ENCODE measurements around the gene ATP1B2.
A peak's percentile ranks its signal among the peaks of the same experiment; 100 is the strongest.
"Not testable (repeated sequence)": the region's sequence is repeated elsewhere in the genome, so short reads cannot be mapped to it uniquely, and the experiment has no call there.

ATP1B2 gene

DNA sequence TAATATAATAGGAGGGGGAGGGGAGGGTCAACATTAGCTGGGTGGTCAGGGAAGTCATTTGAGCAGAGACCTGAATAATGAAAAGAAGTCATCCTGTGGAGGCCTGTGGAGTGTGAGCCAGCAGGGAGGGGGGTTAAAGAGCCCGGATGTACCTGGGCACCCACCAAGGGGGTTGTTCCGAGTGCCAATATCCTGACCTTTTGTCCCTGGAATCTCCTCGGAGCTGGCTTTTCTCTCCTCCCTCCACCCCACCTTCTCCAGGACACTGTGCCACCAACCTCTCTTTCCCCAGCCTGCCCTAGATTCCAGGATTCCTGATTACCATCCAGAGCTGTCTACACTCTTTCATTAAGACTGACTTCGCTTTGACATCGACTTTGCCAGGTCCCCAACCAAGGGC lies 14.6 kb upstream of the ATP1B2 start:
- FAIRE-seq = no peak

DNA sequence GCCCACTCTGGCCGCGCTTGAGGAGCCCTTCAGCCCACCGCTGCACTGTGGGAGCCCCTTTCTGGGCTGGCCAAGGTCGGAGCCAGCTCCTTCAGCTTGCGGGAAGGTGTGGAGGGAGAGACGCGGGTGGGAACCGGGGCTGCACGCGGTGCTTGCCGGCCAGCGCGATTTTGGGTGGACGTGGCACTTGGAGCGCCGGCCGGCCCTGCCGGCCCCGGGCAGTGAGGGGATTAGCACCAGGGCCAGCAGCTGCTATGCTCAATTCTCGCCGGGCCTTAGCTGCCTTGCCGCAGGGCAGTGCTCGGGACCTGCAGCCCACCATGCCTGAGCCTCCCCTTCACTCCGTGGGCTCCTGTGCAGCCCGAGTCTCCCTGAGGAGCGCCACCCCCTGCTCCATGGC lies 9.9 kb upstream of the ATP1B2 start:
- FAIRE-seq = no peak

DNA sequence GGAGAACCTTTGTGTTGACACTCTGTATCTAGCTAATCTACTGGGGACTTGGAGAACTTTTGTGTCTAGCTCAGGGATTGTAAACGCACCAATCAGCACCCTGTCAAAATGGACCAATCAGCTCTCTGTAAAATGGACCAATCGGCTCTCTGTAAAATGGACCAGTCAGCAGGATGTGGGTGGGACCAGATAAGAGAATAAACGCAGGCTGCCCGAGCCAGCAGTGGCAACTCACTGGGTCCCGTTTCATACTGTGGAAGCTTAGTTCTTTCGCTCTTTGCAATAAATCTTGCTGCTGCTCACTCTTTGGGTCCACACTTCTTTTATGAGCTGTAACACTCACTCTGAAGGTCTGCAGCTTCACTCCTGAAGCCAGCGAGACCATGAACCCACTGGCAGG lies 9.1 kb upstream of the ATP1B2 start:
- FAIRE-seq = not testable (repeated sequence)

DNA sequence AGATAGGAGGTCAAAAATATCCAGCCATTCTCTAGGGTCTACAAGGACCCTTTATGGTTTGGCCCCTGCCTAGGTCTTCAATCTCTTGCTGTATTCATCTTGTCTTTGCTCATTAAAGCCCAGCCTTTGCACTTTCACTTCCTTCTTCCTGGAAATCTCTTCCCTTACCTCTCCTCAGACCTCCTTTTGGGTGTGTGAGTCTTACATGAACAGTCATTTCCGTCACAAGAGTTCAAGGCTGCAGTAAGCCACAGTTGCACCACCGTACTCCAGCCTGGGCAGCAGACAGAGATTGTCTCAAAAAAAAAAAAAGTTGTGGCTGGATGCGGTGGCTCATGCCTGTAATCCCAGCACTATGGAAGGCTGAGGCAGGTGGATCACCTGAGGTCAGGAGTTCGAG lies 6.0 kb upstream of the ATP1B2 start:
- FAIRE-seq = no peak

DNA sequence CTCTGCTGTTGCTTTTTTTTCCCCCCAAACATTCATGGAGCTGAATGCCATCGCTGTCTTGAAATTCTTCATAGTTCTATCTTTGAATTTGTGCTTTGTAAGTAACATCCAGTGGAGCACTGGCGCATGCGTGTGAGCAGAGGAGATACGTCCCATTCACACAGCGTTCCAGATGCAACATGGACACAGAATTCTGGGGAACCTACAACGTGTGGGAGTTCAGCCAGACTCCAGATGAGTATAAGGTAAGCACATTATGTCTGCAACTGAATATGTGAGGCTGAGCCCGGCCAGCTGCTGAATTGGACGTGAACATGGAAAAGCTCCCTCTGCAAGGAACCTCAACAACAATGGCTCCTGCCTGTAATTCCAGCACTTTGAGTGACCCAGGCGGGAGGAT lies 4.3 kb upstream of the ATP1B2 start:
- no peak for FAIRE-seq

DNA sequence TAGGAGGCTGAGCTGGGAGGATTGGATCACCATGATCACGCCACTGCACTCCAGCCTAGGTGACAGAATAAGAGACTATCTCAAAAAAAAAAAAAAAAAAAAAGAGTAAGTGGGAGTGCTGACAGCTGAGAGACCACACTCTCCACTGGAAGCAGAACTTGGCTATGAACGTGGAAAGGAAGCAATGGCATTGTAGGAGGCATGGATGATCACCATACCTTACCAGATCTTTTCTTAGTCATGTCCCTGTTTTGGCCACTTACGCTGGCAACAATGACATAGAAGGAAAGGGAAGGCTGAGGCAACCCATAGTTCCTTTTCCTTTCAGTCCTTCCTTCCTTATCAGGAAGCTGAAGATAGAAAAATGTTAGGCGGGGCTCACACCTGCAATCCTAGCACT lies 3.7 kb upstream of the ATP1B2 start:
- FAIRE-seq = no peak

DNA sequence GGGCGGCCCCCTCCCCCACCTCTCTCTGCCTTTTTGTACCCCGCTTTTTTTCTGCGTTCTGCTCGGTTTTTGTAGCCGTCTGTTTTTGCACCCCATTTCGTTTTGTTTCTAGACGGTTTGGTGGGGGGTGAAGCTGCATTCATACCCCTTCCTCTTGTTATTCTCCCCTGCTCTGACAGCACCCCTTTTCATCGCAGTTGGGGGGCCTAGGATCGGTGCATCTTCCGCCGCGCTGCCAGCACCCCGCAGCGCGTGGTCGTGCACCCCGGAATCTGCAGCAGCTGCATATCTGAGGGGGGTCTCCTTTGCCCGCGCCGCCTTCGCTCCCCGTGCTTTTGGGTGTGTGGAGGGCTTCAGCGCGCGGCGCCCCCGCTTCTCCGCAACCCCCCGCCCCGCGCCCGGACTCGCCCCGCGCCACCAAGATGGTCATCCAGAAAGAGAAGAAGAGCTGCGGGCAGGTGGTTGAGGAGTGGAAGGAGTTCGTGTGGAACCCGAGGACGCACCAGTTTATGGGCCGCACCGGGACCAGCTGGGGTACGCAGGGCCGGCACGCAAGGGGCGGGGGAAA lies 455 bp downstream of the ATP1B2 start:
- no peak for FAIRE-seq

GRCh38 chr17:7651665-7652387 lies 1.1 kb downstream of the ATP1B2 start:
- FAIRE-seq = no peak

- FAIRE-seq = no peak
These were observed 1.9 kb downstream of the ATP1B2 start for GRCh38 chr17:7652388-7653356.

GRCh38 chr17:7654832-7655540 lies 4.3 kb downstream of the ATP1B2 start:
- FAIRE-seq = no peak

DNA sequence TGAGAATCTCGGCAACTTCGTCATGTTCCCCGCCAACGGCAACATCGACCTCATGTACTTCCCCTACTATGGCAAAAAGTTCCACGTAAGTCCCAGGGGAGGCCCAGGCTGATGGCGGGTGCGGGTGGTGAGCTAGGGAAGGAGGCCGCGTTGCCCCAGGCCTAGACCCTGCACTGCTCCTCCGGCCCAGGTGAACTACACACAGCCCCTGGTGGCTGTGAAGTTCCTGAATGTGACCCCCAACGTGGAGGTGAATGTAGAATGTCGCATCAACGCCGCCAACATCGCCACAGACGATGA lies 4.8 kb downstream of the ATP1B2 start:
- no peak for FAIRE-seq

DNA sequence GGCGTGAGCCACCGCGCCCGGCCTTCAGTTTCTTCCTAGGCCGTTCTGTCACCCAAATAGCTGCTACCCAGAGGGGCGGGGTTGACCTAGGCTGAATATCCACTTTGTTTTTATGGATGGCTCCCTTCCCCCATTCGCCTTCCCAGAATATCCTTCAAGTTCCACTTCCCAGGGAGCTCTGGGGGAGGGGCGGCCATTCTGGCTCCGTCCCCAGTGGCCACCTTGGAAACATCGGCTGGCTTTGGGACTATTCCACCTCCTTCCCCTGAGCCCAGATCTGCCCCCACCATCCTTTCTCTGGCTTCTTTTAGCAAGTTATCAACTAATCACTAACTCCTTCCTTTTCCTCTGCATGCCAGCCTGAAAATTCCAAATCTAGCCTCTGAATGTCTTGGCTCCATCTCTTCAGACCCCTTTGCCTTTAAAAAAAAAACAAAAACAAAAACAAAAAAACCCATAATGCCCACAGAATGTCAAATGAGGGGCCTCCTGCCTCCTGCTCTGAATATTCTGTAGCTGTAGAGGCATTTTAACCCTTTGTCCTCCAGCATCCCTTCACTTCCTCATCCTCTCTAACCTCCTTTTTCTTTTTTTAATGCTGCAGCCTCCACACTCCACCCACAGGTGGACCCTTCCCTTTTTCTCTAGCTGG lies 6.4 kb downstream of the ATP1B2 start:
- no peak for FAIRE-seq

DNA sequence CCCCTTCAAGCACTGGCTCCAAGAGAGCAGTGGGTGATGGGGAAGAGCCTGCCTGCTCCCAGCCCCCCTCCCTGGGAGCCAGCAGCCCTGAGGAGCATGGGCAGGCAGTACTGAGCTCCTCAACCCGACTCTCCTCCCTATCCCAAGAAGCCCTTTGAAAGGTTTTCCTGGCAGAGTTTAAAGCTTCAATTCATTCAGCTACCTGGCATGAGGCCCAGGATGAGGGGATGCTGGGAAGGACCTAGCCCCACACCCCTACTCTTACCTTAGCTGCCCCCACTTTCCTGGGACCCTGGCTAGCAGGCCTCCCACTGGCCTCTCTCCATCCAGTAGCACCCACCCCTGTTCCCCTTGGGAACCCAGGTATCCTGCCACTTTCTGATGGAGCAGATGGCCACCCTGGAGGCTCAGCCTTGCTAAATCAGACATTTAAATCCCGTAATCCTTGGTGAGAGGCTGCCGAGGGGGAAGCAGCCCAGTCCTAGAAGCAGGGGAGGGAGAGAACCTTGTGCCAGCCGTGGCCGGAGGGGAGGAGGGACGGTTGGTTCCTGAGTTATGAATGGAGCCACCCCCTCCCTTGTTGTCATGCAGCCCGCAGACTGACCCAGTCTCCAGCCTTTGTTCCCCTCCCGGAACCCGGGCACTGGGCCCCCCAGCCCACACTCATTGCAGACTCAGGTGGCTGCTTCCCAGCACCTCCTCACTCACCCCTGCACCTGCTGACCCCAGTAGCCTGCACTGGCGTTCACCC lies 17.1 kb downstream of the ATP1B2 start:
- no peak for FAIRE-seq

GRCh38 chr17:7668482-7668881 lies 17.8 kb downstream of the ATP1B2 start:
- no peak for FAIRE-seq

GRCh38 chr17:7673239-7673638 lies 22.5 kb downstream of the ATP1B2 start:
- no peak for FAIRE-seq

DNA sequence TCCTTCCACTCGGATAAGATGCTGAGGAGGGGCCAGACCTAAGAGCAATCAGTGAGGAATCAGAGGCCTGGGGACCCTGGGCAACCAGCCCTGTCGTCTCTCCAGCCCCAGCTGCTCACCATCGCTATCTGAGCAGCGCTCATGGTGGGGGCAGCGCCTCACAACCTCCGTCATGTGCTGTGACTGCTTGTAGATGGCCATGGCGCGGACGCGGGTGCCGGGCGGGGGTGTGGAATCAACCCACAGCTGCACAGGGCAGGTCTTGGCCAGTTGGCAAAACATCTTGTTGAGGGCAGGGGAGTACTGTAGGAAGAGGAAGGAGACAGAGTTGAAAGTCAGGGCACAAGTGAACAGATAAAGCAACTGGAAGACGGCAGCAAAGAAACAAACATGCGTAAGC lies 24.2 kb downstream of the ATP1B2 start:
- no peak for FAIRE-seq

- FAIRE-seq = no peak
These were observed 25.8 kb downstream of the ATP1B2 start for GRCh38 chr17:7676533-7676932.

DNA sequence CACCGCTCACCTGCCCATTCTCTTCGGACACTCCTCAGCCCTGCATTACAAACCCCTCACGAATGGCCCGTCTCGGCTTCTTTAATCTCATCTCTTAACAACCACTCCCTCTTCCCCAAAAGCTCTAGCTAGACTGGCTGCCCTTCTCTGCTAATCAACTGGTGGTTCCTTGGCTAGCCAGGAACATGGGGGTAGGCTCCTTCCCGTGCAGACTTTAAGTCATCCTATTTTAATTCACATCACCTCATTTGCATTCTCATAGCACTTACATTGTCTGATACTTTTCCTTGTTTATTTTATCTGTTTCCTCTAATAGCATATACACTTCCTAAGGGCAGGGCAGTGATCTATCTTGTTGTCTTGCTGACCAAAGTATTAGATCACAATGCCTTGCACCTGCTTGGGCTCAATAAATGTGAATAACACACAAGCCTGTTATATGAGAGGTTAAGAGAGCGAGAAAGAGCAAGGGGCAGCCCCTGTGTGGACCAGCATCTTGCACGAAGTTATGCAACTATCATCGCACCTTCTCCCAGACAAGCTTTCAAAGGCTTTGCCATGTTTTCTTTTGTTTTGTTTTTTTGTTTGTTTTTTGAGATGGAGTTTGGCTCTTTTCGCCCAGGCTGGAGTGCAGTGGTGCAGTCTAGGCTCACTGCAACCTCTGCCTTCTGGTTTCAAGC lies 26.8 kb downstream of the ATP1B2 start:
- FAIRE-seq = no peak

- FAIRE-seq = no peak
These were observed 34.3 kb downstream of the ATP1B2 start for GRCh38 chr17:7684851-7685532.

- FAIRE-seq = peak; percentile 47
These were observed 35.0 kb downstream of the ATP1B2 start for GRCh38 chr17:7685533-7686221.
